Measurements from ENCODE around the gene KLHL29. TPM values are rescaled to one million over a fixed set of nuclear protein-coding genes. Genes with fewer than 3 reads are reported as not detected.

KLHL29 gene
- total RNA-seq, 2 experiments from 2014 or later = 4.1 to 4.4 TPM

DNA sequence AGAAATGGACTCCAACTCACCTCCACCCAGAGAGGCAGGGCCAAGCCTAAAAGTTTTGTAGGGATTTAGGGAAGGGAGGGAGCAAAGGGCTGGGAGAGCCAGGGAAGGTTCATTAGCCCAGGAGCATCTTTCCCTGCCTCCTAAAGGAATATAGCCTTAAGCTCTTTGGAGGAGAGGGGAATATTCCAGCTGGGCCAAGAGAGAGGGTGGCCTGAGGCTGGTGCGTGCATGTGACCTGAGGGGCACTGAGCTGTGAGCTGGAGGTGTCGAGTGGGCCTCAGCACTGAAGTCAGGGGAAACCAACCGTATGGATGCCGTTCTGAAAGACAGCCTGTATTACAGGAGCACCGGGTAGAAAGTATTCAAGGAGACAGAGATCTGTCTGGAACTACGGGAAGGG is 112.6 kb downstream of the KLHL29 start:
- H3K27me3 Mint-ChIP-seq (ENCODE audit: low read depth) = peaks cover 32% of the 10 kb centered on the region

DNA sequence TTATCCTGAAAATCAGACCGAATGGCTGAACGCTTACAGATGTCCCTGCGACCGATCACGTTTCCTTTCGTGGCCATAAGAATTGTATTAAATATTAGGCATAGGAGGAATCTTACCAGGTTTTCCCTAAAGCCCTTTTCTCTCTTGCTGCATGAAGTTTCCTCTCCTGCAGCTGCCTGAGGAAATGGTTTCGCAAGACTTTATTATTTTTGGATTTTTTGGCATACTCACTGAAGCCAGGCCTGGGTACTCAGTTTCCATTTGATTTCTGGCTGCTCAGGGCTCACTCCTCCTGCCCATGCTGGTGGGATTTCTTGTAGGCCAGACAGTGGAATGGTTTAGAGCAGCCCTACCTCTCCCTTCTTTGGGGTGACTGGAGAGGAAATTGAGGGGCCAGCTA is 114.0 kb downstream of the KLHL29 start:
- peaks cover 27% of the 10 kb centered on the region for H3K27me3 Mint-ChIP-seq (ENCODE audit: low read depth)
- ATAC-seq (no peak), DNase-seq (no peak)
- no peak overlapping the region for H3K27ac Mint-ChIP-seq
- H3K9me3 Mint-ChIP-seq (ENCODE audit: insufficient read depth) = no peaks in the 10 kb centered on the region
- no peak overlapping the region for H3K4me3 Mint-ChIP-seq
- POLR2A ChIA-PET = no interaction called here
- no peaks in the 10 kb centered on the region for H3K36me3 Mint-ChIP-seq (ENCODE audit: low read depth)
- CTCF ChIA-PET = no interaction called here
- H3K4me1 Mint-ChIP-seq (ENCODE audit: low read depth) = peaks cover 45% of the 10 kb centered on the region

More for the DNA sequence above, 112.6 kb downstream of the KLHL29 start:
- Mint-ChIP-seq H3K4me1 (ENCODE audit: low read depth) (peaks cover 56% of the 10 kb centered on the region), H3K4me3 (peak overlapping the region; percentile 34), H3K27ac (no peak overlapping the region), H3K9me3 (ENCODE audit: insufficient read depth) (no peaks in the 10 kb centered on the region), H3K36me3 (ENCODE audit: low read depth) (no peaks in the 10 kb centered on the region)
- no peak for ATAC-seq
- CTCF ChIA-PET = no interaction called here
- DNase-seq = no peak
- POLR2A ChIA-PET = no interaction called here

DNA sequence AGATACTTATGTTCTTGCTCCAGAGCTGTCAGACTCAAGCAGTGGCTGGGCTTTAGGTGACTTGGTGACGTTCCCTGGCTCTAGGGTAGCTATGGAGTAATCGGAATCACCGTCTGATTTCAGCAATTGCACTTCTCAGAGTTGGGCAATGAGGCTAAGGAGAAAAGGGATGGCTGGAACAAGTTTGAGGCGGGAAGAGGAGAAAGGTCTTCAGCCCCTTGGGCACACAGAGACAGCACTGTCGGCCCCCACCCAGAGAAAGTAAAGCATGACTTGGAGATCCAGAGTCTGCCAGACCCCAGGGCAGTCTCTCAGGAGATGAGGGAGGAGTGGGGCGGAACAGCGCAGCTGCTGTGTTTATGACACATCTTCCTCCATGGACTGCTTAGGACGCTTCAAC is 114.5 kb downstream of the KLHL29 start:
- Mint-ChIP-seq H3K9me3 (ENCODE audit: insufficient read depth) (no peaks in the 10 kb centered on the region), H3K4me1 (ENCODE audit: low read depth) (peaks cover 42% of the 10 kb centered on the region), H3K4me3 (no peak overlapping the region), H3K36me3 (ENCODE audit: low read depth) (no peaks in the 10 kb centered on the region), H3K27me3 (ENCODE audit: low read depth) (peaks cover 27% of the 10 kb centered on the region), H3K27ac (no peak overlapping the region)
- ChIA-PET POLR2A (no interaction called here), CTCF (no interaction called here)
- no peak for ATAC-seq
- no peak for DNase-seq

DNA sequence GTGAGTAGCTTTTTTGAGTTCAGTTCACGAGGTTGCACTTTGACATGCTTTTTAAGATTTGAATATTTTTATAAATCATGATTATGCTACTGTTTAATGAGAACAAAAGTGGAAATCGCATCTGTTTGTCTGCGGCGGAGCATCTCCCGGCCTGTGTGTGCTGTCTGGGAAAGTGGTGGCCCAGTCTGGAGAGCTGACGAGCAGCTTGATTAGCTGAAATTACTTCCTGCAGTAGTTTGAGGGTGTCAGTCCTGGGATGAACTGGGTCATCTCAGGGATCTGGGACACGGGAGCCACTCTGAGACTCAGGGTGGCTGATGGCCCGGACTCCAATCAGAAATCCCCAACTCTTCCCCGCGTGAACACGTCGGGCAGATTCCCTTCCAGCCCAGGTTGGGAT is 115.9 kb downstream of the KLHL29 start:
- no peak overlapping the region for H3K4me3 Mint-ChIP-seq
- no peak for ATAC-seq
- CTCF ChIA-PET = no interaction called here
- peaks cover 25% of the 10 kb centered on the region for H3K27me3 Mint-ChIP-seq (ENCODE audit: low read depth)
- DNase-seq = no peak
- POLR2A ChIA-PET = no interaction called here
- H3K27ac Mint-ChIP-seq = no peak overlapping the region
- no peaks in the 10 kb centered on the region for H3K36me3 Mint-ChIP-seq (ENCODE audit: low read depth)
- H3K4me1 Mint-ChIP-seq (ENCODE audit: low read depth) = peaks cover 42% of the 10 kb centered on the region
- H3K9me3 Mint-ChIP-seq (ENCODE audit: insufficient read depth) = no peaks in the 10 kb centered on the region

DNA sequence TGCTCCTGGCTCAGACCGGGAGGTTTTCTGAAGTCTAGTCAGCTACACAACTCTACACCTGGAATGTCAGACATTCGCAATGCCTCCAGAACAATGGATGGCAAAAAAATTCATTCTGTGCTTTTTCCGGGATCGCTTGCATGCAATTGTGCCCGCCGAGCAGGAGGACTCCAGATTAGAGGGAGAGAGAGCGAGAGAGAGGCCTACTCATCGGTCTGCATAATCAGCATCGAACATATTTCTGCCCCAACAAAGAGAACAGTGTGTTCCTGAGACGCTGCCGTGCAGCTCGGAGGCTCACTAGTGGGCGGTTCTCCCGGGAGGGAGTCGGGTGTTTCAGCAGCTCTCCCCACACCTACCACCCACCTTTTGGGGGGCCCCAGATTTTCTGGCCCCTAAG is 117.1 kb downstream of the KLHL29 start:
- peaks cover 42% of the 10 kb centered on the region for H3K4me1 Mint-ChIP-seq (ENCODE audit: low read depth)
- ChIA-PET CTCF (no interaction called here), POLR2A (no interaction called here)
- no peaks in the 10 kb centered on the region for H3K36me3 Mint-ChIP-seq (ENCODE audit: low read depth)
- no peak for DNase-seq
- no peak overlapping the region for H3K4me3 Mint-ChIP-seq
- no peaks in the 10 kb centered on the region for H3K9me3 Mint-ChIP-seq (ENCODE audit: insufficient read depth)
- peaks cover 25% of the 10 kb centered on the region for H3K27me3 Mint-ChIP-seq (ENCODE audit: low read depth)
- no peak for ATAC-seq
- H3K27ac Mint-ChIP-seq = no peak overlapping the region

DNA sequence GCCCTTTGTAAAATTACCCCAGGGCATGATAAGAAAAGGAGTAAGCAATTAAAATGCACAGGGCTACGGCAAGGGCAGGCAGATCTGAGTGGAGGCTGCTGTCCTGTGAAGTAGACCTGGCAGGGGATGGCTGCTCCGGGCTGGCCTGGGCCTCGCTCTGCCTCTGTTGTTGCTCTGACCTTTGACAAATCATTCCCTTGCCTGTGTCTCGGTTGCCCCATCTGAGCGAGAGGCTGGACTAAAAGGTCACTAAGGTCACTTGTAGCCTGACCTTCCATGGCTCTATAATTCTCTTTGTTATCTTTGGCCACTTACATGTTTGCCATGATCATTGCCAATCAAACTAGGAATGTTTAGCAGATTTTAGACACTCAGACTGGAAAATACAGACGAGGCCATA is 118.1 kb downstream of the KLHL29 start:
- H3K4me1 Mint-ChIP-seq (ENCODE audit: low read depth) = peaks cover 38% of the 10 kb centered on the region
- H3K27me3 Mint-ChIP-seq (ENCODE audit: low read depth) = peaks cover 19% of the 10 kb centered on the region
- no peaks in the 10 kb centered on the region for H3K9me3 Mint-ChIP-seq (ENCODE audit: insufficient read depth)
- H3K36me3 Mint-ChIP-seq (ENCODE audit: low read depth) = no peaks in the 10 kb centered on the region
- ChIA-PET CTCF (interaction anchor here (0.7 kb wide), 1 partner anchor 237 kb away, joined by 3 read pairs; no protein-coding TSS in a partner anchor), POLR2A (no interaction called here)
- DNase-seq = no peak
- H3K27ac Mint-ChIP-seq = no peak overlapping the region
- H3K4me3 Mint-ChIP-seq = no peak overlapping the region
- ATAC-seq = no peak

DNA sequence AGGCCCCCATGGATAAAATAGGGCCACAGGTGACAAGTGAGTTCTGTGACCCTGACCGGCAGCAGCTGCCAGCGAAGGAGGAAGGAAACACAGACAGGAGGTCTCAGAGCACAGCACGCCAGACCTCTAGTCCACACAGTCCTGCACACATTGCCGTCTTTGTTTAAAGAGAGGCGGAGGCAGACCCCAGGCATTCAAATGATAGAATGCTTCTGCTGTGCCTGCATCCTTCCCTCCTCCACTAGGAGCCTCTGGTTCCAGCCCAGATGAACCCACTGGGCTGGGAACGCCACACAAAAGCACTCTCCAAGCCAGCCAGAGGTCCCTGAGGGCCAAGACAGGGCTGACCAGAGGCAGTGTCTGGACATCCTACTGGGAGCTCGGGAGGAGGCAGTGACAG is 118.7 kb downstream of the KLHL29 start:
- CTCF ChIA-PET = no interaction called here
- POLR2A ChIA-PET = no interaction called here

DNA sequence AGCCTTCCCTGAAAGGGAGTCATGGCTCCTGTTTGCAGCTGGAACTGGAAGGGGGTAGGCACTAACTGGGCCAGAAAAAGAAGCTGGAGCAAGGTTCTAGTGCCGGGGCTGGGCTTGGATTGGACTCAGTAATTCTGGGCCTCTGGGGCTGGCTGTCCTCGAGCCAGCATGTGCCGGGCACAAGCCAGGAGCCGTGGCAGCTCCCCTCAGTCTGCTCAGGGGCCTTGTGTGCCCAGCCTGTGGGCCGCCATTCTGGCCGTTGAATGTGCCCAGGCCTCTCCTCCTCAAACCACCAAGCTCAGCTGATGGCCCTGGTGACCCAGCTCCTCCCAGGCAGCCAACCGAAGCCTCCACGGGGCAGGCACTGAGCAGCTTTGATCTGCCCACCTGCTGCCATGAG is 119.6 kb downstream of the KLHL29 start:
- ATAC-seq = no peak
- POLR2A ChIA-PET = no interaction called here
- no peaks in the 10 kb centered on the region for H3K9me3 Mint-ChIP-seq (ENCODE audit: insufficient read depth)
- peaks cover 26% of the 10 kb centered on the region for H3K4me1 Mint-ChIP-seq (ENCODE audit: low read depth)
- CTCF ChIA-PET = interaction anchor here (0.6 to 0.7 kb wide), 2 partner anchors 11 to 14 kb away, joined by 3 read pairs; no protein-coding TSS in a partner anchor
- H3K27me3 Mint-ChIP-seq (ENCODE audit: low read depth) = peaks cover 18% of the 10 kb centered on the region
- no peak overlapping the region for H3K27ac Mint-ChIP-seq
- no peak for DNase-seq
- H3K36me3 Mint-ChIP-seq (ENCODE audit: low read depth) = no peaks in the 10 kb centered on the region
- no peak overlapping the region for H3K4me3 Mint-ChIP-seq

More for the DNA sequence above, 118.7 kb downstream of the KLHL29 start:
- H3K27ac Mint-ChIP-seq = no peak overlapping the region
- H3K4me3 Mint-ChIP-seq = no peak overlapping the region
- ATAC-seq = no peak
- H3K36me3 Mint-ChIP-seq (ENCODE audit: low read depth) = no peaks in the 10 kb centered on the region
- no peak for DNase-seq
- H3K4me1 Mint-ChIP-seq (ENCODE audit: low read depth) = peaks cover 35% of the 10 kb centered on the region
- no peaks in the 10 kb centered on the region for H3K9me3 Mint-ChIP-seq (ENCODE audit: insufficient read depth)
- H3K27me3 Mint-ChIP-seq (ENCODE audit: low read depth) = peaks cover 18% of the 10 kb centered on the region

DNA sequence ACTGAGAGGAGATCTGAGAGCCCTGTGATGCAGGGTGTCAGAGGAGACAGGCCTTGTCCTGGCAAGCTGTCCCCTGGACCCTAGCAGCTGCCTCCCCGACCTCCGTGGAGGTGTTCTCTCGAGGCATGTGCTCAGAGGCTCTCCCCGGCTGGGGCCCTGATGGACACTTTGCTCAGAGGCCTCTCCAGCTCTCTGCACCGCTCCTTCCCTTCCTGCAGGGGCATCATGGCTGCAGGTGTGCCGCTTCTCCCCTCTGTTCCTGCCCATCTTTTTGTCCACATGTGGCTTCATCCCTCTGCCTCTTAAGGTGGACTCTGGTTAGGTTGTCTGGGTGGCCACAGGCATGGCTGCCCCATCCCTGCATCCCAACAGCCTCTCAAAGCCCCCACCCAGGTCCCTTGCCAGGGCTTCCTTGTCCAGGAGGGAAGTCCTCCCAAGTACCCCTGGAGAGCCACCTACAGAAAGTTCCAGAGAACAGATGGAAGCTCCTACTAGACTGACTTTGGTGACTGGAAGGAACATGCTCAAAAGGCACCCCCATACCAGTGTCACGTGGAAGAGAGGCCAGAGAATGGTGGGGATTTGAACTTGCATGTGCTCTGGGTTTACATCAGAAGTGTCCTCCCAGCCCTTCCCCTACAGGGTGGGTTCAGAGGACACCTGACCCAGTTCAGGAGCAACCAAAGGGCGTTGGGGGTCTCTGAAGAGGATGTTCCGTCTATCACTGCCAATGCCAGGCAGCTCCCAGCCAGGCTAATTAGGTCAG is 120.4 kb downstream of the KLHL29 start:
- H3K27me3 Mint-ChIP-seq (ENCODE audit: low read depth) = peaks cover 11% of the 10 kb centered on the region
- no peaks in the 10 kb centered on the region for H3K36me3 Mint-ChIP-seq (ENCODE audit: low read depth)
- peaks cover 26% of the 10 kb centered on the region for H3K4me1 Mint-ChIP-seq (ENCODE audit: low read depth)
- ATAC-seq (no peak), DNase-seq (no peak)
- H3K9me3 Mint-ChIP-seq (ENCODE audit: insufficient read depth) = no peaks in the 10 kb centered on the region
- ChIA-PET POLR2A (no interaction called here), CTCF (interaction anchor here (0.6 kb wide), 1 partner anchor 11 kb away, joined by 3 read pairs; no protein-coding TSS in a partner anchor)
- H3K27ac Mint-ChIP-seq = no peak overlapping the region
- H3K4me3 Mint-ChIP-seq = no peak overlapping the region

DNA sequence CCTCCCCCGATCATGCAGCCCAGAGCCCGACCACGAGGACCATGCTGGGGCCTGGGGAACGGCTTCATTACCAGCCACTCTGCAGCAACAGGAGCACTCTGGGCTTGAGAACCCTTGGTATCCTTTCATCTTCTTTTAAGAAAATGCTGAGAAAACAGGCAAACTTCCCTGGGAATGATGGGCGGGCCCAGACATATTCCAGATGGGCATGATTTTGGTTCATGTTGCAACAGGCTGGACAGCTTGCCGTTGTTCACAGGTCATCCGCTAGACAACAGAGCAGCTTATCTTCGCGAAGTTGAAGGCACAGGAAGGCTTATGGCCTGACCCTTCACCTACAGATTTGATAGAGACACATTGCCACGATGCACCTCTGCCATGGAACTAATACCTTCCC is 121.0 kb downstream of the KLHL29 start:
- ATAC-seq (no peak), DNase-seq (no peak)
- POLR2A ChIA-PET = no interaction called here
- CTCF ChIA-PET = no interaction called here
- H3K9me3 Mint-ChIP-seq (ENCODE audit: insufficient read depth) = no peaks in the 10 kb centered on the region
- no peak overlapping the region for H3K4me3 Mint-ChIP-seq
- H3K36me3 Mint-ChIP-seq (ENCODE audit: low read depth) = no peaks in the 10 kb centered on the region
- H3K4me1 Mint-ChIP-seq (ENCODE audit: low read depth) = peaks cover 26% of the 10 kb centered on the region
- H3K27ac Mint-ChIP-seq = no peak overlapping the region
- H3K27me3 Mint-ChIP-seq (ENCODE audit: low read depth) = peaks cover 8% of the 10 kb centered on the region

DNA sequence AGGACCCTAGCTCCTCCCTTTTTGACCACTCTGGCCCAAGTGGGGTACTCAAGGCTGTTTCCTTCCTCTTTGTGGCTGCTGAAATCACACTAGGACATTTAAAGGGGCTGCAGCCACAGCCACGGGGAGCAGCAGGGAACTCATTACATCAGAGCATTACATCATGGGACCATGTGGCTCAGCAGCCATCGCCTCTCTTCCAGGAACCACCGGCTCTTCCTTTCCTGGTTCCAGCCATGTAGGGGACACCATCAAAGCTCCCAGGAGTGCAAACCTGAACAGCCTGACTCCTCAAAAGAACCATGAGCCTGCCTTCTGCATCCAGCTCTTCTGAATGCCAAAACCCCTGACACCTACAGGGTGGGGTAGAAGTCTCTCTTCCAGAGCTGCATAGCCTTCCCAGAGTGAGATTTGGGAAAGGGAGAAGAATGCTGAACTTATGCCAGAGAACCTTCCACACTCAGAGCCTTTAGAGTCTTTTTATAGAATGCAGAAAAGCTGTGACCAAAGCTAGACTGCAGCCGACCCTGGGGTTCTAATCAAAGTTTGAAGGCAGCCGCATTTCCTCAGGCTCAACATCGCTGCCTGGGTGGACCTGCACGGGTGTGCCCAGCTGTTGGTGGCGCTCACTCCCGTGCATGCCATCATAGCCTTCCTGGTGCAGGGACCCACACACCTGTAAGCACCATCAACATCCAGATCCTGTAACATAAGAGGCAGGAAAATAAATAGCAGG is 121.7 kb downstream of the KLHL29 start:
- H3K4me3 Mint-ChIP-seq = no peak overlapping the region
- H3K27ac Mint-ChIP-seq = peak overlapping the region; percentile 63
- no peaks in the 10 kb centered on the region for H3K36me3 Mint-ChIP-seq (ENCODE audit: low read depth)
- H3K27me3 Mint-ChIP-seq (ENCODE audit: low read depth) = peaks cover 12% of the 10 kb centered on the region
- H3K9me3 Mint-ChIP-seq (ENCODE audit: insufficient read depth) = no peaks in the 10 kb centered on the region
- CTCF ChIA-PET = no interaction called here
- POLR2A ChIA-PET = no interaction called here
- ATAC-seq = peak; percentile 32
- no peak for DNase-seq
- H3K4me1 Mint-ChIP-seq (ENCODE audit: low read depth) = peaks cover 26% of the 10 kb centered on the region

DNA sequence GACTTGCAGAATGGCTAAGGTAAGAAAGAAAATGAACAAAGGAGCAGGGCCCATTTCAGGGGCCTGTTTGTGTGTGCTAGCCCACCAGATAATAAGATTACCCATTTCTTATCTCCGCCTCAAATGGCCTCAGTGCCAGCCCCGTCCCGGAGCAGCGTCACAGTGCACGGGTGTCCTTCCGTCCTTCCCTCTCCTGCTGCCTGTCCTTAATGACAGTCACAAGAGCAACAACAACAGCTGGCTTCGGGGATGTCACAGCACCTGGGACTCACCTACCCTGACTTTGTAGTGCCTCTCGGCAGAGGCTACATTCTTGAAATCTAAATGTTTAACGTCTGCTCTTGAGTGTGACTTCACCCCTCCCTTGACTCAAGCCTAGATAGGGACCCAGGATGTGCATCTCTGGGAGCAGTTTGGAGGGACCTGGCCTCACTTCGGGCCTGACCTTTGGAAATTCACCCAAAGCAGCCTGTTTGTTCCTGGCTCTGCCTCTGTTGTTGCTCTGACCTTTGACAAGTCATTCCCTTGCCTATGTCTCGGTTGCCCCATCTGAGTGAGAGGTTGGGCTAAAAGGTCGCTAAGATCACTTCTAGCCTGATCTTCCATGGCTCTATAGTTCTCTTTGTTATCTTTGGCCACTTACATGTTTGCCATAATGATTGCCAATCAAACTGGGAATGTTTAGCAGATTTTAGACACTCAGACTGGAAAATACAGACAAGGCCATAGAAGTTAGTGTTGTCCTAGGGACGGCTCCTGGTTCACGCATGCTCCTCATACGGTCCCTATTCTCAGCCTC is 122.5 kb downstream of the KLHL29 start:
- Mint-ChIP-seq H3K9me3 (ENCODE audit: insufficient read depth) (no peaks in the 10 kb centered on the region), H3K4me3 (no peak overlapping the region), H3K36me3 (ENCODE audit: low read depth) (no peaks in the 10 kb centered on the region), H3K27ac (no peak overlapping the region), H3K4me1 (ENCODE audit: low read depth) (peaks cover 26% of the 10 kb centered on the region), H3K27me3 (ENCODE audit: low read depth) (peaks cover 14% of the 10 kb centered on the region)
- DNase-seq (no peak), ATAC-seq (no peak)
- ChIA-PET POLR2A (no interaction called here), CTCF (no interaction called here)
